Prostate gland (tissue), 2 donors: Measurements from ENCODE around the gene PIK3CA. TPM values are rescaled to one million over a fixed set of nuclear protein-coding genes. Genes with fewer than 3 reads are reported as not detected.

ENCODE experiments used
- DNase-seq: peaks from one replicate; pipeline ENCODE4 v3.0.0-alpha.2; 2019; ENCODE audit warnings: low spot score
- H3K27ac ChIP-seq, 2 donors: fragments of 200-600 bp; sonication (generic); 2 replicates each; pipeline ENCODE4 v1.5.1; 2017 to 2019
- H3K27me3 ChIP-seq: fragments of 200-600 bp; sonication (generic); replicated peaks from 2 replicates; pipeline ENCODE4 v1.5.1; 2019; ENCODE audit not compliant: insufficient read depth
- H3K36me3 ChIP-seq, 2 donors: fragments of 200-600 bp; sonication (generic); 1 replicate in 1 of 2; 2 replicates in 1 of 2; pipeline versions ENCODE4 v1.5.1 to v1.8.1; 2017 to 2019
- H3K4me1 ChIP-seq: fragments of 200-600 bp; sonication (generic); replicated peaks from 2 replicates; pipeline ENCODE4 v1.5.1; 2019
- H3K4me3 ChIP-seq, 2 donors: fragments of 200-600 bp; sonication (generic); 2 replicates each; pipeline ENCODE4 v1.5.1; 2017 to 2019
- H3K9me3 ChIP-seq: fragments of 200-600 bp; sonication (generic); 2 replicates; pipeline ENCODE4 v1.5.1; 2017
- CTCF ChIP-seq, 4 experiments: fragments of 200-600 bp in 2 of 4; fragments of 450-650 bp in 2 of 4; sonication (generic) in 2 of 4; IDR thresholded peaks; 1 replicate in 3 of 4; 2 replicates in 1 of 4; pipeline ENCODE4 v1.5.1; 2016 to 2019; ENCODE audit warnings: antibody characterized with exemption in 4 of 4, mild to moderate bottlenecking in 2 of 4, moderate library complexity in 2 of 4
- POLR2A ChIP-seq: fragments of 450-650 bp; IDR thresholded peaks from one replicate; pipeline ENCODE4 v1.6.1; 2016; ENCODE audit warnings: antibody characterized with exemption, mild to moderate bottlenecking
- POLR2AphosphoS5 ChIP-seq: sonication (generic); formaldehyde crosslinking; IDR thresholded peaks from one replicate; pipeline ENCODE4 v1.6.1; 2017; ENCODE audit warnings: antibody characterized with exemption
- WGBS: methylation state at CpG from one replicate; pipeline ENCODE4 v1.1.5; 2018; 5-methylcytosine and 5-hydroxymethylcytosine counted together
- intact Hi-C: fragments of 100-400 bp; cut with DNase I; formaldehyde crosslinking; loops from one replicate; pipeline ENCODE4 v1.14.2; 2022
- total RNA-seq, 2 donors: library from RNA; depleted of rRNA; stranded (reverse); fragments of >200 nt; gene quantifications; one replicate each; pipeline ENCODE4 v1.1.0, GENCODE V29; 2016

Gene PIK3CA
- total RNA-seq, 2 donors from 2014 or later, result 10.2 to 21.9 TPM

- no peak for DNase-seq
- Histone ChIP-seq H3K27me3 (no peaks in the 10 kb centered on the region), H3K9me3 (no peaks in the 10 kb centered on the region), H3K4me1 (no peaks in the 10 kb centered on the region), H3K27ac (no peak overlapping the region), H3K4me3 (no peak overlapping the region), H3K36me3 (no peaks in the 10 kb centered on the region)
- TF ChIP-seq POLR2AphosphoS5 (no peak), CTCF (IDR thresholded peaks at IDR 0.05) (no peak), POLR2A (no peak)
- WGBS, result 89% methylated on average over 1 of the region's 1 CpG
- intact Hi-C loops, result no loop called here
Measured at GRCh38 chr3:179133575-179133974, 14.6 kb upstream of the PIK3CA start.

- intact Hi-C loops, result no loop called here
- no peaks in the 10 kb centered on the region for H3K4me1 ChIP-seq
- no peaks in the 10 kb centered on the region for H3K27me3 ChIP-seq
- 81% methylated on average over 1 of the region's 1 CpG for WGBS
- TF ChIP-seq POLR2A (no peak), CTCF (IDR thresholded peaks at IDR 0.05) (no peak), POLR2AphosphoS5 (no peak)
- H3K27ac ChIP-seq, result no peak overlapping the region
- no peak overlapping the region for H3K4me3 ChIP-seq
- no peaks in the 10 kb centered on the region for H3K36me3 ChIP-seq
- H3K9me3 ChIP-seq, result no peaks in the 10 kb centered on the region
- no peak for DNase-seq
Measured at GRCh38 chr3:179136195-179136594, 12.0 kb upstream of the PIK3CA start.

- no peak for DNase-seq
- no peaks in the 10 kb centered on the region for H3K9me3 ChIP-seq
- no peak overlapping the region for H3K27ac ChIP-seq
- no peak overlapping the region for H3K4me3 ChIP-seq
- H3K27me3 ChIP-seq, result no peaks in the 10 kb centered on the region
- TF ChIP-seq CTCF (IDR thresholded peaks at IDR 0.05) (no peak), POLR2A (no peak), POLR2AphosphoS5 (no peak)
- no peaks in the 10 kb centered on the region for H3K36me3 ChIP-seq
- H3K4me1 ChIP-seq, result no peaks in the 10 kb centered on the region
- intact Hi-C loops, result no loop called here
- 76% methylated on average over 4 of the region's 4 CpGs for WGBS
Measured at GRCh38 chr3:179141890-179142289, 6.3 kb upstream of the PIK3CA start.

GRCh38 chr3:179146911-179147513 lies 1.1 kb upstream of the PIK3CA start:
- Histone ChIP-seq H3K27ac (peak overlapping the region; percentile 99), H3K4me3 (peak overlapping the region; percentile 92 to 98), H3K4me1 (no peaks in the 10 kb centered on the region), H3K36me3 (no peaks in the 10 kb centered on the region), H3K27me3 (no peaks in the 10 kb centered on the region), H3K9me3 (no peaks in the 10 kb centered on the region)
- DNase-seq, result peak; percentile 48
- 4% methylated on average over 16 of the region's 16 CpGs for WGBS
- intact Hi-C loops, result loop anchor here (2.0 to 5.0 kb wide), 4 partner anchors 35 to 176 kb away; partner anchors contain the start of gene ZNF639
- TF ChIP-seq POLR2A (no peak), POLR2AphosphoS5 (peak; percentile 52), CTCF (IDR thresholded peaks at IDR 0.05) (peak; percentile 54 to 83 (median 74))

- TF ChIP-seq CTCF (IDR thresholded peaks at IDR 0.05) (peak in 1 of 4 experiments; percentile 6), POLR2AphosphoS5 (no peak), POLR2A (no peak)
- Histone ChIP-seq H3K27ac (peak overlapping the region; percentile 99), H3K4me1 (no peaks in the 10 kb centered on the region), H3K4me3 (peak overlapping the region; percentile 92 to 98), H3K27me3 (no peaks in the 10 kb centered on the region), H3K9me3 (no peaks in the 10 kb centered on the region), H3K36me3 (no peaks in the 10 kb centered on the region)
- WGBS, result under 1% methylated on average over 14 of the region's 14 CpGs
- intact Hi-C loops, result loop anchor here (2.0 to 5.0 kb wide), 4 partner anchors 35 to 175 kb away; partner anchors contain the start of gene ZNF639
- DNase-seq, result no peak
Measured at GRCh38 chr3:179147514-179147872, 664 bp upstream of the PIK3CA start.
